HG03280 (cell line): ENCODE results near the gene KIF2A.

ENCODE experiments used
- ATAC-seq: cut with Tn5 transposase; IDR thresholded peaks from one replicate; pipeline ENCODE4 v1.9.1; 2021; ENCODE audit warnings: mild to moderate bottlenecking, moderate library complexity; ENCODE audit not compliant: unreplicated experiment

Gene KIF2A

GRCh38 chr5:62374090-62374489 is 68.1 kb downstream of the KIF2A start:
- ATAC-seq: no peak

- no peak for ATAC-seq
Observed at GRCh38 chr5:62375627-62376026, 69.6 kb downstream of the KIF2A start.

GRCh38 chr5:62376064-62376463 is 70.1 kb downstream of the KIF2A start:
- no peak for ATAC-seq

- ATAC-seq: no peak
Observed at GRCh38 chr5:62385131-62385530, 79.1 kb downstream of the KIF2A start.

- ATAC-seq: no peak
Observed at GRCh38 chr5:62385816-62386400, 79.9 kb downstream of the KIF2A start.

GRCh38 chr5:62386824-62387223 is 80.8 kb downstream of the KIF2A start:
- no peak for ATAC-seq

- ATAC-seq: no peak
Observed at GRCh38 chr5:62395210-62395950, 89.4 kb downstream of the KIF2A start.

- peak; percentile 98 for ATAC-seq
Observed at GRCh38 chr5:62403411-62404250, 97.6 kb downstream of the KIF2A start, which contains the start of gene DIMT1. Gene DIMT1 (minus strand): TSS chr5:62403905. CDS start chr5:62403772, 133 bp downstream.

- peak; percentile 95 for ATAC-seq
Observed at GRCh38 chr5:62412549-62413329, 106.7 kb downstream of the KIF2A start, which contains the start of gene IPO11. Gene IPO11 (plus strand): TSS chr5:62412763. CDS start chr5:62437280, 24,517 bp downstream.

GRCh38 chr5:62413711-62414110 is 107.7 kb downstream of the KIF2A start:
- no peak for ATAC-seq

- no peak for ATAC-seq
Observed at GRCh38 chr5:62418462-62419076, 112.6 kb downstream of the KIF2A start.

GRCh38 chr5:62419609-62420008 is 113.6 kb downstream of the KIF2A start:
- no peak for ATAC-seq

GRCh38 chr5:62421414-62421813 is 115.4 kb downstream of the KIF2A start:
- no peak for ATAC-seq

- ATAC-seq: no peak
Observed at GRCh38 chr5:62424763-62425162, 118.8 kb downstream of the KIF2A start.

- ATAC-seq: no peak
Observed at GRCh38 chr5:62431735-62432620, 126.0 kb downstream of the KIF2A start.

GRCh38 chr5:62432621-62433064 is 126.6 kb downstream of the KIF2A start:
- no peak for ATAC-seq
